ENCODE results near the gene MAT2A. TPM values are rescaled to one million over a fixed set of nuclear protein-coding genes. Genes with fewer than 3 reads are reported as not detected.

Gene MAT2A
- total and polyA plus RNA-seq, 2 donors (not counting 1 experiment from before 2014, with no cell fraction given) = 133 to 177 TPM

DNA sequence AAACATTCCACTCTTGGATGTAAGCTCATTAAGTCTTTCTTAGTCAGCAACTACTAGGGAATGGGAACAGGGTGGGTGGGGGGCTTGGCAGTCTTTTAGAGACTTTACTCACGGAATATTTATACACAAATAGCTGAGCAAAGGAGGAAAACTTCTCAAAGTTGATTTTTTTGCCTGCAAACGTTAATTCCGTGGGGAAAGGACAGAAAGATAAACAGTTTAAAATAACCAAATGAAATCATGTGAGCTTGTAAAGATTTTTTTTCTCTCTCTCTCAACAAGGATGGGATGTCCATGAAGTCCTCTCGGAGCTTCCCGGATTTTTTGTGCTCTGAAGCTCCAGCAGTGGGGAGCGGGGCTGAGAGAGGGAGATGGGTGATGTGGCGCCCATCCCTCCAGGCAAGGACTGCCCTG is 32.2 kb upstream of the MAT2A start:
- no peak overlapping the region for H2AFZ ChIP-seq (ENCODE audit: insufficient read depth, low read depth, low read length, poor library complexity, severe bottlenecking)
- DNase-seq = no peak
- no peaks in the 10 kb centered on the region for H3K4me1 Mint-ChIP-seq
- TF ChIP-seq, protein P1, sequence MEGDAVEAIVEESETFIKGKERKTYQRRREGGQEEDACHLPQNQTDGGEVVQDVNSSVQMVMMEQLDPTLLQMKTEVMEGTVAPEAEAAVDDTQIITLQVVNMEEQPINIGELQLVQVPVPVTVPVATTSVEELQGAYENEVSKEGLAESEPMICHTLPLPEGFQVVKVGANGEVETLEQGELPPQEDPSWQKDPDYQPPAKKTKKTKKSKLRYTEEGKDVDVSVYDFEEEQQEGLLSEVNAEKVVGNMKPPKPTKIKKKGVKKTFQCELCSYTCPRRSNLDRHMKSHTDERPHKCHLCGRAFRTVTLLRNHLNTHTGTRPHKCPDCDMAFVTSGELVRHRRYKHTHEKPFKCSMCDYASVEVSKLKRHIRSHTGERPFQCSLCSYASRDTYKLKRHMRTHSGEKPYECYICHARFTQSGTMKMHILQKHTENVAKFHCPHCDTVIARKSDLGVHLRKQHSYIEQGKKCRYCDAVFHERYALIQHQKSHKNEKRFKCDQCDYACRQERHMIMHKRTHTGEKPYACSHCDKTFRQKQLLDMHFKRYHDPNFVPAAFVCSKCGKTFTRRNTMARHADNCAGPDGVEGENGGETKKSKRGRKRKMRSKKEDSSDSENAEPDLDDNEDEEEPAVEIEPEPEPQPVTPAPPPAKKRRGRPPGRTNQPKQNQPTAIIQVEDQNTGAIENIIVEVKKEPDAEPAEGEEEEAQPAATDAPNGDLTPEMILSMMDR (IDR thresholded peaks at IDR 0.05) = no peak
- TF ChIP-seq EZH2 (IDR thresholded peaks at IDR 0.05; ENCODE audit: borderline replicate concordance, insufficient read depth, low read depth, low read length, poor library complexity, severe bottlenecking) = no peak
- no peaks in the 10 kb centered on the region for H3K27me3 ChIP-seq (replicated peaks in 1 of 4; ENCODE audit: control extremely low read depth in 1 of 4, control insufficient read depth in 3 of 4, insufficient read depth in 4 of 4, low read length in 3 of 4)
- no peak for ATAC-seq (ENCODE audit: low read depth)
- H3K4me2 ChIP-seq (replicated peaks; ENCODE audit: low read depth, low read length, poor library complexity, severe bottlenecking) = no peak overlapping the region
- H3K27ac ChIP-seq (ENCODE audit: low read length in 2 of 2) = no peak overlapping the region
- H3K36me3 ChIP-seq (replicated peaks in 1 of 2; ENCODE audit: control extremely low read depth in 1 of 2, control insufficient read depth in 1 of 2, extremely low read depth in 1 of 2, insufficient read depth in 2 of 2, low read length in 1 of 2) = no peaks in the 10 kb centered on the region
- ChIA-PET CTCF (no interaction called here), POLR2A (no interaction called here)
- H3K4me3 ChIP-seq (ENCODE audit: control extremely low read depth in 1 of 5, extremely low read depth in 1 of 5, insufficient read depth in 1 of 5, low read depth in 2 of 5, low read length in 4 of 5) = no peak overlapping the region
- H3K79me2 ChIP-seq (ENCODE audit: control insufficient read depth, insufficient read depth, low read length) = no peaks in the 10 kb centered on the region
- no peak overlapping the region for H3K27ac Mint-ChIP-seq
- no peaks in the 10 kb centered on the region for H4K20me1 ChIP-seq (ENCODE audit: control insufficient read depth, insufficient read depth, low read length, poor library complexity, severe bottlenecking)
- H3K4me3 Mint-ChIP-seq = no peak overlapping the region
- intact Hi-C loops (cut with micrococcal nuclease) = no loop called here
- H3K9me3 Mint-ChIP-seq (ENCODE audit: insufficient read depth) = no peaks in the 10 kb centered on the region
- H3K4me1 ChIP-seq (ENCODE audit: control insufficient read depth in 2 of 2, insufficient read depth in 2 of 2, low read length in 2 of 2) = no peaks in the 10 kb centered on the region
- H3K27me3 Mint-ChIP-seq = no peaks in the 10 kb centered on the region
- H3K9ac ChIP-seq (ENCODE audit: low read length) = no peak overlapping the region
- no CpG with 5 or more reads among the region's 7 CpGs for WGBS (ENCODE audit: insufficient coverage)
- H3K9me3 ChIP-seq (ENCODE audit: control extremely low read depth in 1 of 3, control insufficient read depth in 2 of 3, insufficient read depth in 1 of 3, low read length in 2 of 3) = no peaks in the 10 kb centered on the region

GRCh38 chr2:85511008-85511811 is 27.8 kb upstream of the MAT2A start:
- Histone ChIP-seq H3K27me3 (replicated peaks in 1 of 4; ENCODE audit: control extremely low read depth in 1 of 4, control insufficient read depth in 3 of 4, insufficient read depth in 4 of 4, low read length in 3 of 4) (no peaks in the 10 kb centered on the region), H3K27ac (ENCODE audit: low read length in 2 of 2) (no peak overlapping the region), H3K36me3 (replicated peaks in 1 of 2; ENCODE audit: control extremely low read depth in 1 of 2, control insufficient read depth in 1 of 2, extremely low read depth in 1 of 2, insufficient read depth in 2 of 2, low read length in 1 of 2) (no peaks in the 10 kb centered on the region), H3K79me2 (ENCODE audit: control insufficient read depth, insufficient read depth, low read length) (no peaks in the 10 kb centered on the region), H4K20me1 (ENCODE audit: control insufficient read depth, insufficient read depth, low read length, poor library complexity, severe bottlenecking) (no peaks in the 10 kb centered on the region), H3K9me3 (ENCODE audit: control extremely low read depth in 1 of 3, control insufficient read depth in 2 of 3, insufficient read depth in 1 of 3, low read length in 2 of 3) (no peaks in the 10 kb centered on the region), H3K4me2 (replicated peaks; ENCODE audit: low read depth, low read length, poor library complexity, severe bottlenecking) (no peak overlapping the region), H3K4me3 (ENCODE audit: control extremely low read depth in 1 of 5, extremely low read depth in 1 of 5, insufficient read depth in 1 of 5, low read depth in 2 of 5, low read length in 4 of 5) (no peak overlapping the region), H3K4me1 (ENCODE audit: control insufficient read depth in 2 of 2, insufficient read depth in 2 of 2, low read length in 2 of 2) (no peaks in the 10 kb centered on the region), H2AFZ (ENCODE audit: insufficient read depth, low read depth, low read length, poor library complexity, severe bottlenecking) (no peak overlapping the region), H3K9ac (ENCODE audit: low read length) (no peak overlapping the region)
- H3K9me3 Mint-ChIP-seq (ENCODE audit: insufficient read depth) = no peaks in the 10 kb centered on the region
- H3K27ac Mint-ChIP-seq = no peak overlapping the region
- H3K4me3 Mint-ChIP-seq = no peak overlapping the region
- intact Hi-C loops (cut with micrococcal nuclease) = no loop called here
- ATAC-seq (ENCODE audit: low read depth) (no peak), DNase-seq (no peak)
- ChIA-PET CTCF (interaction anchor here (0.7 kb wide), 1 partner anchor 996 kb away, joined by 3 read pairs; no protein-coding TSS in a partner anchor), POLR2A (no interaction called here)
- WGBS (ENCODE audit: insufficient coverage) = 92% methylated on average over 3 of the region's 6 CpGs
- no peaks in the 10 kb centered on the region for H3K27me3 Mint-ChIP-seq
- no peaks in the 10 kb centered on the region for H3K4me1 Mint-ChIP-seq
- TF ChIP-seq, protein P1 (IDR thresholded peaks at IDR 0.05) = no peak
- no peak for TF ChIP-seq EZH2 (IDR thresholded peaks at IDR 0.05; ENCODE audit: borderline replicate concordance, insufficient read depth, low read depth, low read length, poor library complexity, severe bottlenecking)

Data from B cell (primary cell).